ENCODE results near the gene MEX3D.

DNA sequence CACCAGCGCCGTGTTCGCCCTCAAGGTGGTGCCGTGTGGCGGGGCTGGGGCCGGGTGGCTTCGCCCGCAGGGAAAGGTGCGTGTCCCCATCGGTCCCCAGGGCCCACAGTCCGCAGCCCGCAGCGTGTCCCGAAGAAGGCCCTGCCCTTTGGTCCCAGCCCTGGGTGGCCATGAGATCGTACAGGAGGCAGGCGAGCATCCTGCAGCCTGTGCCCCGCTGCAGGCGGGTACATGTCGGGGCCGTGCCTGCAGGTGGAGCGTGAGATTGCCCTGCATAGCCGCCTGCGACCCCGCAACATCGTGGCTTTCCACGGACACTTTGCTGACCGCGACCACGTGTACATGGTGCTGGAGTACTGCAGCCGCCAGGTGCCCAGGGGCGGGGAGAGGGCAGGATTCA, 42.8 kb downstream of the MEX3D start:
- TF ChIP-seq FOXM1 (IDR thresholded peaks at IDR 0.05; ENCODE audit: borderline replicate concordance) (no peak), SP1 (IDR thresholded peaks at IDR 0.05) (no peak), NFRKB (IDR thresholded peaks at IDR 0.05) (no peak), HDGF (IDR thresholded peaks at IDR 0.05; ENCODE audit: borderline replicate concordance) (no peak), BHLHE40 (IDR thresholded peaks at IDR 0.05; ENCODE audit: borderline replicate concordance) (no peak), CTBP1 (IDR thresholded peaks at IDR 0.05; ENCODE audit: borderline replicate concordance) (no peak), TARDBP (IDR thresholded peaks at IDR 0.05) (no peak), ZNF384 (IDR thresholded peaks at IDR 0.05) (no peak), ARNT (IDR thresholded peaks at IDR 0.05) (no peak), LEF1 (IDR thresholded peaks at IDR 0.05; ENCODE audit: borderline replicate concordance) (no peak), SUZ12 (IDR thresholded peaks at IDR 0.05) (no peak)
- TF ChIP-seq, protein P1, sequence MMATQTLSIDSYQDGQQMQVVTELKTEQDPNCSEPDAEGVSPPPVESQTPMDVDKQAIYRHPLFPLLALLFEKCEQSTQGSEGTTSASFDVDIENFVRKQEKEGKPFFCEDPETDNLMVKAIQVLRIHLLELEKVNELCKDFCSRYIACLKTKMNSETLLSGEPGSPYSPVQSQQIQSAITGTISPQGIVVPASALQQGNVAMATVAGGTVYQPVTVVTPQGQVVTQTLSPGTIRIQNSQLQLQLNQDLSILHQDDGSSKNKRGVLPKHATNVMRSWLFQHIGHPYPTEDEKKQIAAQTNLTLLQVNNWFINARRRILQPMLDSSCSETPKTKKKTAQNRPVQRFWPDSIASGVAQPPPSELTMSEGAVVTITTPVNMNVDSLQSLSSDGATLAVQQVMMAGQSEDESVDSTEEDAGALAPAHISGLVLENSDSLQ (IDR thresholded peaks at IDR 0.05) = no peak

Measured in HEK293T (cell line).